HL-60 (cell line): ENCODE data around the gene MACROD2.

Experiments used
- DNase-seq, 2 experiments: peaks; one replicate each; pipeline ENCODE4 v3.0.0-alpha.2; 2010 to 2020; ENCODE audit warnings: low read depth in 1 of 2, low spot score in 1 of 2
- H3K27ac ChIP-seq: fragments of 250-450 bp; sonication (Bioruptor Pico); replicated peaks from 2 replicates; pipeline ENCODE4 v1.5.1; 2020; ENCODE audit warnings: mild to moderate bottlenecking, moderate library complexity
- H3K27me3 ChIP-seq: fragments of 250-450 bp; sonication (Bioruptor Pico); 2 replicates; pipeline ENCODE4 v1.5.1; 2021; ENCODE audit warnings: mild to moderate bottlenecking, moderate library complexity; ENCODE audit not compliant: insufficient read depth, poor library complexity, severe bottlenecking
- H3K4me3 ChIP-seq: replicated peaks from 2 replicates; pipeline ENCODE4 v1.5.1; 2011; ENCODE audit warnings: mild to moderate bottlenecking, control low read depth, low read length; ENCODE audit not compliant: insufficient read depth
- CTCF ChIP-seq: IDR thresholded peaks from one replicate; pipeline ENCODE4 v1.5.1; 2011; ENCODE audit warnings: low read length, control low read depth, inconsistent platforms; ENCODE audit not compliant: insufficient read depth
- GABPA ChIP-seq: IDR thresholded peaks from 2 replicates; pipeline ENCODE4 v1.6.1; 2012; ENCODE audit warnings: low read depth
- POLR2AphosphoS5 ChIP-seq: IDR thresholded peaks from 2 replicates; pipeline ENCODE4 v1.6.1; 2012; ENCODE audit warnings: low read depth
- REST ChIP-seq: IDR thresholded peaks from 2 replicates; pipeline ENCODE4 v1.6.1; 2012; ENCODE audit warnings: low read depth; ENCODE audit not compliant: insufficient replicate concordance
- SPI1 ChIP-seq: IDR thresholded peaks from 2 replicates; pipeline ENCODE4 v1.6.1; 2012; ENCODE audit warnings: low read depth, mild to moderate bottlenecking, borderline replicate concordance

The MACROD2 gene

GRCh38 chr20:15814911-15815310 lies 1819.6 kb downstream of the MACROD2 start:
- TF ChIP-seq SPI1 (no peak), GABPA (no peak), CTCF (no peak), REST (no peak), POLR2AphosphoS5 (no peak)
- no peak for DNase-seq
- Histone ChIP-seq H3K27ac (no peak overlapping the region), H3K4me3 (no peak overlapping the region), H3K27me3 (no peaks in the 10 kb centered on the region)

GRCh38 chr20:15817351-15817750 lies 1822.0 kb downstream of the MACROD2 start:
- Histone ChIP-seq H3K27me3 (no peaks in the 10 kb centered on the region), H3K27ac (no peak overlapping the region), H3K4me3 (no peak overlapping the region)
- DNase-seq = no peak
- TF ChIP-seq SPI1 = no peak
- no peak for TF ChIP-seq GABPA
- TF ChIP-seq REST = no peak
- TF ChIP-seq CTCF = no peak
- TF ChIP-seq POLR2AphosphoS5 = no peak

- DNase-seq = no peak
- TF ChIP-seq CTCF (no peak), POLR2AphosphoS5 (no peak), REST (no peak), GABPA (no peak), SPI1 (no peak)
These were observed 1823.3 kb downstream of the MACROD2 start for GRCh38 chr20:15818651-15819071.

More at GRCh38 chr20:15818651-15819071, 1823.3 kb downstream of the MACROD2 start:
- Histone ChIP-seq H3K27me3 (no peaks in the 10 kb centered on the region), H3K4me3 (no peak overlapping the region), H3K27ac (no peak overlapping the region)
